NCI-H82 (cell line): ENCODE data around the gene GCH1.
"Not testable (repeated sequence)": the region's sequence is repeated elsewhere in the genome, so short reads cannot be mapped to it uniquely, and the experiment has no call there.

Experiments
- DNase-seq: peaks from one replicate; lab custom pipeline; 2025; lab: John Stamatoyannopoulos, UW

GCH1 gene

DNA sequence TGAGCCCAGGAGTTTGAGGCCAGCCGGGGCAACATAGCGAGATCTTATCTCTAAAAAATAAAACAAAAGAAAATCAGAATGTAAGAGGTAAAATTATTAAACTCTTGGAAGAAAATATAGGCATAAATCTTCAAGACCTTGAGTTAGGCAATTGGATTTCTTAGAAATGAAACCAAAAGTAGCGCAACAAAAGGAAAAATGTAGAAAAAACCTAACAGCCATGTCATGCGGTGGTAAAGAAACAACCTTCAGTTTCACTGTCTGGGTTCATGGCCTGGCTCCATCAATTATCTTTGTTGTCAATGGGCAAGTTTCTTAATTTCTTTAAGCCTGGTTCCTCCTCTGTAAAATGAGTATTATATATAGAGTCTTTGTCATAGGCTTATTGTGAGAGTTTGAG lies 5.6 kb upstream of the GCH1 start:
- no peak for DNase-seq

DNA sequence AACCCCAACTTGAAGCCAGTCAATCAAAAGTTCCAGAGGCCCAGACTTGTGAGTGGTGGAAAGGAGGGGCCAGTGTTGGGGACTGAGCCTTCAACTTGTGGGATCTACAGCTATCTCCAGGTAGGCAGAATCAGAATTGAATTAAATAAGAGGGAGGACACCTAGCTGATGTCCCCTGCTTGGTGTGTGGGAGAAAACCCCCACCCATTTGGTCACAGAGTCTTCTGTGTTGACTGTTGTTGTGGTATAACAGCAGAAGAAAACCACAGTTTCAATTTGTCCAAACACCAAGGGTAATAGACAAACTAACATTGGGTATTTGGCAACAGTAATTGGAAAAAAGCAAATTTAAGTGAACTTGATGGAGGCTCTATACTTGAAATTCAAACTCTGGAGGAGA lies 3.4 kb upstream of the GCH1 start:
- no peak for DNase-seq

DNA sequence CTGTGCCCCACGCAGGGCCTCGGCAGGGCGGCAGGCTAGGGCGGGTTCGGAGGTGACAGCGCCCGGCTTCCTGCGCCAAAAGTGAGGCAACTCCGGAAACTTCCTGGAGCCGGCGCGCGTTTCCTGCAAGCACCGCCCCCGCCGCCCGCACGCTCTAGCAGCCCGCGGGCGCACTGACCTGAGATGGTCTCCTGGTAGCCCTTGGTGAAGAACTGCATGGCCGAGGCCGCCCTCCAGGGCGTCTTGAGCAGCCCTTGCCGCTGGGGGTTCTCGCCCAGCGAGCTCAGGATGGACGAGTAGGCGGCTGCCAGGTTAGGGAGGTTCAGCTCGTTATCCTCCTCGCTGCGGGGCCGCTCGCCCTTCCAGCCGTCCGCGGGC lies 494 bp downstream of the GCH1 start:
- DNase-seq: peak; percentile 57

DNA sequence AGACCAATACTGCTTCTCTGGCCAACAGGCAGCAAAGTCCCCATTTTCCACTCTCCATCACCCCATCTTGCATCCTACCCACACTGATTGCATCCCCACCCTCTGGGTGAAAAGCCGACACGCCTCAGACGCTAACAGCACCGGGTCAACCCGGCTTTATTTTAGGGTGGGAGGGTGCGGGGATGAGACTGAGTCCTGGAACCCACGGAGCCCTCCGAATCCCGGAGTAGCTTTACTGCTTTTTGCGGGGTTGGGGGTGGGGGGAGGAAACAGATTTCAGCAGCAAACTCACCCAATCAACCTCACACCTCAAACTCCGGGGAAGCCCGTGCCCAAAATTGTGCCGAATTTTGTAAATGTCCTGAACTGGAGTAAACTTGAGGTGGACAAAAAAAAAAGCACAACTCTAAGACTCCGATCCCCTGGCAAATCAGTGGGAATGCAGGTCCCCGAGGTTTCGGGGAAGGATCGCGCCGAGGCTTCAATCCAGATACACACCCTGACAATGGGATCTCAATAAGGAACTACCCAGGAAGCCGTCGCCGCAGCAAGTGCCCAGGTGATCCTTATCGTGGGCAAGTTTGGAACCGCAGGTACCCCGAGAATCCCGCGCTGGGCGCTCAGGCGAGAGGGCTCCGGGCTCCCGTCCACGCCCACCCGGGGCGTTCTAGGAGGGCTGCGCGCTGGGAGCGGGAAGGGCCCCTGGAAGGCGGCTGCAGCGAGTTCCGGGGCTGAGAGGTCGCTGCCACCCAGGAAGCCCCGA lies 1.1 kb downstream of the GCH1 start:
- DNase-seq: peak; percentile 25

DNA sequence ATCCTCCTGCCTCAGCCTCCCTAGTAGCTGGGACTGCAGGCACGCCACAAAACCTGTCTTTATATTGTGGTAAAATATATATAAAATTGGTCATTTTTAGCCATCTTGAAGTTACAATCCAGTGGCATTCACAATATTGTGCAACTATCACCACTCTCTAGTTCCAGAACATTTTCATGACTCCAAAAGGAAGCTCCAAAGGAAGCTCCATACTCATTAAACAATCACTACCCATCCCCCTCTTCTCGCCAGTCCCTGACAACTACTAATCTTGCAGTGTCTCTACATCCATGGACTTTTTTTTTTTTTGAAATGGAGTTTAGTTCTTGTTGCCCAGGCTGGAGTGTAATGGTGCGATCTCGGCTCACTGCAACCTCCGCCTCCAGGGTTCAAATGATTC lies 3.1 kb downstream of the GCH1 start:
- no peak for DNase-seq

DNA sequence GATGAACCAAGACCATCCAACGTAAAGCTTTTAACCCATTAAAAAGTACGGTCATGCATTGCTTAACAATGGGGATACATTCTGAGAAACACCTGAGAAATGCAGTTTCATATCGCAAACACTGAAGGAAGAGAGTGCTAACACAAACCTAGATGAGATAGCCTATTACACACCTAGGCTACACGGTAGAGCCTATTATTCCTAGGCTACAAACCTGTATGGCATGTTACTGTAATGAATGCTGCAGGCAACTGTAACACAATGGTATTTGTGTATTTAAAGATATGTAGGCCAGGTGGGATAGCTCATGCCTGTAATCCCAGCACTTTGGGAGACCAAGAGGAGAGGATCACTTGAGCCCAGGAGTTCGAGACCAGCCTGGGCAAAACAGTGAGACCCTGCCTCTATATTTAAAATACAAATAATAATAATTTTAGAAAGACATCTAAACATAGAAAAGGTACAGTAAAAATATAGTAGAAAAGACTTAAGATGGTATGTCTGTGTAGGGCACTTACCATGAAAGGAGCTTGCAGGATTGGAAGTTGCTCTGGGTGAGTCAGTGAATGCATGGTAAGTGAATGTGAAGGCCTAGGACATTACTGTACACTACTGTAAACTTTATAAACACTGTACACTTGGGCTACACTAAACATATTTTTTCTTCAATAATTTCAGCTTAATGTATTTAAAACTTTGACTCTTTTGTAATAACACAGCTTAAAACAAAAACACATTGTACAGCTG lies 4.6 kb downstream of the GCH1 start:
- not testable (repeated sequence) for DNase-seq

DNA sequence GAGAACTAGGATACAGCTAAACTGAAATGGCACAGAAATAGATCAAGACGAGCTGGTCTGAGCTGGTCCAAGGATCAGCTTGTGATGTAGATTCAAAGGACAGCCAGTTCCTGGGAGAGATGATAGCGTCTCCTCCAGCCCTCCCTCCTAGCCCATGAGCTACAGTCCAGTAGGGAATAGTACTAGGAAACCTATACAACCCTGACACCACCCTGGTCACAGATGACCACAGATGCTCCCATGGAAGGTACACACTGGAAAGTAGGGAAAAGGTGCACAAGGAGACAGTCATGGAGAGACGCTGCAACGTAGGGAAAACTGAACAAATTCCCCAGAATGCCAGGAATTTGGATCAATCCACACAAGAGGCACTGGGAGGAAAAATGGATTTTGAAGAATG lies 6.9 kb downstream of the GCH1 start:
- DNase-seq: no peak

DNA sequence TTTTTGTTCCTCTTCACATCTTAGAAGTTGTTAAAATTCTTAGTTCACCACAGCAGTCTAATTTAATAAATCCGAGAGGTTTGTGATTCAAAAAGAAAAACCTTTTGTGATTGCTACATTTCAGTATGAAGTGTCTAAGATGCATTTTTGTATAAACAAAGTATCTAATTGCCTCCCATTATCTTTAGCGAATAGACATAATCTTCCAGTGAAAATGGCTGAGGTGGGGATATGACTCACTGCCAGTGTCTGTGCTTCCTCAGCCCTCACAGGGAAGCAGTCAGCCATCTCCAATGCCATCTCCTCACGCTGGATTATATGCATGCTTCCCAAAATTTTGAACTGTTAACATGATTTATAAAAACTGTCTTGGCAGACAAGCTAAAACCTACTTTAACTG lies 7.6 kb downstream of the GCH1 start:
- no peak for DNase-seq

DNA sequence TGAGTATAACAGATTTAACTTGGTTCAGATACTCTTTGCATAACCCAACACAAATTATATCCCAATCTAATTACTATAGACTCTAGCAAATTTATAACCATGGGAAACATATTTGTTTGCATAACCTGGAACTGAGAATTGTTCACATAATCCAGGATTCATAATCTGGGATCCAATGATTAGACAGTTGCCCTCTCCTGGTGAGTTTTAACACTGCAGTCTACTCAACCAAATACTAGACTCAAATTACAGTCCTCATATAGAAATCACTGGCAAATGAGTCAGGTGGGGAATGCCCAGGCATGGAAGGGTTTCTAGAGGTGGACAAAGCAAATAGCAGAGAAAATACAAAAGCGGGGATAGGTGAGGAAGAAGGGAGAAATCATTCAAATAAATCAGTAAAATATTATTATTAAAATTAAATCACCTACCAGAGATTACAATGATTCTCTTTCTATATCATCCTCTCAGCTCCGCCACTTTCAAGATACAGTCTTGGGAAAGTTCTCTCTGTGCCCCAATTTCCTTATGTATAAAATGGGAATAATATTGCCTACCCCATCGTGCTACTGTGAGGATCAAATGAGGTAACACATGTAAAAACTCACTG lies 9.4 kb downstream of the GCH1 start:
- DNase-seq: peak; percentile 67

DNA sequence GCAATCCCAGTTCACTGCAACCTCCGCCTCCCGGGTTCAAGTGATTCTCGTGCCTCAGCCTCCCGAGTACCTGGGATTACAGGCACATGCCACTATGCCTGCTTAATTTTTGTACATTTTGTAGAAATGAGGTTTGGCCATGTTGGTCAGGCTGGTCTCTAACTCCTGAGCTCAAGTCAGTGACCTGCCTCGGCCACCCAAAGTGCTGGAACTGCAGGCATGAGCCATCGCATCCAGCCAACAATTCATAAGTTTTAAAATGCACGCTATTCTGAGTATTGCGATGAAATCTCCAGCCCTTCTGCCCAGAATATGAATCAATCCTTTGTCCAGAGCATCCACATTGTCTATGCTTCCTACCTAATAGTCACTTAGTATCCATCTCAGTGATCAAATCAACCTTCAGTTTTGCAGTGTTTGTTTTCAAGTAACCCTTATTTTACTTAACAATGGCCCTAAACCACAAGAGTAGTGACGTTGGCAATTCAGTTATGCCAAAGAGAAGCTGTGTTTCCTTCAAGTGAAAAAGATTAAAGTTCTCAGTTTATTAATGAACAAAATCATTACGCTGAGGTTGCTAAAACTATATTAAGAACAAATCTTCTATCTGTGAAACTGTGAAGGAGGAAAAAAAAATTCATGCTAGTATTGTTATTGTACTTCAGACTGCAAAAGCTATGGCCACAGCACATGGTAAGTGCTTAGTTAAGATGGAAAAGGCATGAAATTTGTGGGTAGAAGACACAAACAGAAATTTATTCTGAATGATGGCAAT lies 11.0 kb downstream of the GCH1 start:
- DNase-seq: no peak

DNA sequence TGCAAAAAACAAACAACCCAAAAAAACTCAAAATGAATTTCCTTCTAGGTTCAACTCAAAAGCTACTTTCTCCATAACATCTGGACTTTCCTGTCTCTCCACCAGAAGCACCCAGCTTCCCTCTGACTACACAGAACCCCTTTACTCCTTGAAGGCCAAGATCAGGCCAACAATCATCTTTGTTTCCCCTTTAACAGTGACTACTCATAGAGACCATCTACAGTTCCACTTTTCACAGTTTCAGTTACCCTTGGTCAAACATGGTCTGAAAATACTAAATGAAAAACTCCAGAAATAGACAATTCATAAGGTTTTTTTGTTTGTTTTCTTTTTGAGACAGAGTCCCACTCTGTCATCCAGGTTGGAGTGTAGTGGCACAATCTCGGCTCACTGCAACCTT lies 11.8 kb downstream of the GCH1 start:
- DNase-seq: no peak

DNA sequence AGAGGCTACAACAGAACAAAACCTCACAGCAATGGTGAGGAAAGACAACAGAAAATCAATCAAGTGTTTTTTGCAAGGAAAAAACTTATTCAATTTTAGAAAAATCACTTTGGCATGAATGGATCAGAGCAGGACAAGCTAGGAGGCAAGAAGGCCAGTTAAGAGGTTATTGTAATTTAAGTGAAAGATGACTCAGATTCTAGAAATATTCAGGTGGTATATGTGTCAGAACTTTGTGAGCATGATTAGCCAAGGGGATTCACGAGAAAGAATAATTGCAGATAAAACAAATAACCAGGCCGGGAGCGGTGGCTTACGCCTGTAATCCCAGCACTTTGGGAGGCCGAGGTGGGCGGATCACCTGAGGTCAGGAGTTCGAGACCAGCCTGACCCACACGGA lies 12.7 kb downstream of the GCH1 start:
- DNase-seq: no peak

DNA sequence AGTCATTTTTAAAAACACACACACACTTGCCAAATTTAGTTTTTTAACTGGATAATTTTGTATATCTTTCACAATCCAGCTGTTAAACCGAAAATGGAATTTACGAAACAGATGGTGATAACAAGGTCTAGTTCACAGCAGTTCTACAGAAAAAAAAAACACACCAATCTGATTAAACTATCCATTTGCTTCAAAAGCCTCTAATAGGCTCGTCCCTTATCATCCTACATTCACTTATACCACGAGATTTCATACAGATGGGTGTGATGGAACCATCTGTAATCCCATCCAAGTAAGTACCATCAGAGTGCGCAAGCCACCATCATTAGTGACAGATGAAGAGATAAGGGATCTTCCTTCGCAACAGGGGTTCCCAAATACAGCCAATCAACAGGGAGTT lies 20.1 kb downstream of the GCH1 start:
- DNase-seq: peak; percentile 81

DNA sequence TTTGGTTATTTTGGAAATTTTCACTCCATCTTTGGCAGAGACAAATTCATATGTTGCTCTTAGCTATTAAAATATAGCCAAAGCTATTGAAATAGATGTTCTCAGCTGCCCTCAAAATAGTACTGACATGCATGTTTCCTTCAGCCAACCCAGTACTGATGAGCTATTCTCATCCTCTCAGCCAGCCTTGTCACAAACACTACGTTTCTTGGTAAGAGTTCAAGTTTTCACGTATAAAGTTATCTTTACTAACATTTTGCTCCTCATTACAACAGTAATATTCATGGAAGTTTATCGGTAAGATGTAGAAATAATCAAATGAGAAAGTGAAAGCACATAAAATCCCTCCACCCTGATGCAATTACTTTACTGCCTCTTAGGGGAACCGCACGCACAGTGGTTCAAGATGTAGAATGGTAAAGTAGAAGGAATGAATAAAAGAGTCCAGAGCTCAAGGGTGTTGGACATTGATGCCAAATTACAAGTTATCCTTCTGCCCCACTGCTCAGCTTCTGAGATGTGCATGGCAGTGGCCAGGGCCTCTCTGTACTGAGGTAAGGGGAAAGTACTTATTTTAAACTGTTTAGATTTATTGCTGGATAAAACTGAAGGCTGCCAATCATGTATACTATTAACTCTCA lies 20.7 kb downstream of the GCH1 start:
- DNase-seq: no peak

DNA sequence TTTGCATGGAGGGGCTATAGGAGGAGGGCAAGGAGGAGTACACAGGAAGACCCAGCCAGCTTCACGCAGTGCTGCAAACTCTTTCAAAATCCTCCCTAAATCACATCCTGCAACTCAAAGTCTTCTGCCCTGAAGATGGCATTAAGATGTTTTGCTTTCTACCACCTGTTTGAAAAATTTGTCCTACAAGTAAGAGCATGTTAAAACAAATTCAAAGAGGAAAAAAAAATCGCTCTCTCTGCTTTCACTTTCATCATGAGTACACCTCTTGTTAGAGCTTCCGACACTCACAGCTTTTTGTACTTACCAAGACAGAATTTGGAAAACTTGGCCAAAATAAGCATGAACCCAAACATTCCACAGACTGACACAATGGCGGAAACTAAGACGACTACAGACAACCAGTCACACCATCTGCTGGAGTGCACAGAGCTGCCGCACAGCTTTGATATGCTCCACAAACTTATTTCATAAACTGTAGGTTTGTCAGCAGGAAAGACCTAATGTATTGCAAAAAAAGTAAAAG lies 21.3 kb downstream of the GCH1 start:
- DNase-seq: peak; percentile 1

DNA sequence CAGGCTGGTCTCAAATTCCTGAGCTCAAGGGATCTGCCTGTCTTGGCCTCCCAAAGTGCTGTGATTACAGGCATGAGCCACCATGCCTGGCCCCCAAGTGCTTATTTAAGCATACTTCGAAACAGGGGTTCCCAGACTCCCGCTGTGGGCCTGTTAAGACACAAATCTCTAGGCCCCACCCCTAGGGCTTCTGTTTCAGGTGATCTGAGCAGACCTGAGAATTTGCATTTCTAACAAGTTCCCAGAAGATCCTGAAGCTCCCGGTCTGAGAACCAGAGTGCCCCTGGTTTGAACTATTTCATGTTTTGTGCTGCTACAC lies 25.0 kb downstream of the GCH1 start:
- no peak for DNase-seq

DNA sequence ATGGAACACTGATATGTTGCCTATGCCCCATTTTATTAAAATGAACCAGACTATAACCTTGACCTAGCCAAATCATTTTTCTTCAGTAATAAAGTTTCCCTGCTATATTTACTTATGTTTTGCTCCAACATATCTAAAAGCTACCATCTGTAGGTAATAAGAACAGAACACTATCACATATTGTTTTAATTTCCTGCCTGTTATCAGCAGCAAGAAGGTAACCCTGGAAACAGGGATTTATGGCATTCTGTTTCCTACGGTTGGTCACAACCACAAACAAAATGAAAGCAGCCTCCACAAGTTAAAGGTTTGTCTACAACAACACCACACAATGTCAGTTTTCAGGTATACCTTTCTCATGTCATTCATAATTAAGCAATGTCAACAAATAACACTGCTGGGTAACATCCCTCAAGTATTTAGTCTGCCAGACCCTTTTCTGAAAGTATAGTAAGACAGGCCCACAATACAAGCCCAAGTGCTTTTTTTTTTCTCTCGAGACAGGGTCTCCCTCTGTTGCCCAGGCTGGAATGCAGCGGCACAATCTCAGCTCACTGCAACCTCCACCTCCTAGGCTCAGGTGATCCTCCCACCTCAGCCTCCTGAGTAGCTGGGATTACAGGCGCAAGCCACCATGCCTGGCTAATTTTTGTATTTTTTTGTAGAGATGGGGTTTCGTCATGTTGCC lies 25.5 kb downstream of the GCH1 start:
- DNase-seq: no peak

DNA sequence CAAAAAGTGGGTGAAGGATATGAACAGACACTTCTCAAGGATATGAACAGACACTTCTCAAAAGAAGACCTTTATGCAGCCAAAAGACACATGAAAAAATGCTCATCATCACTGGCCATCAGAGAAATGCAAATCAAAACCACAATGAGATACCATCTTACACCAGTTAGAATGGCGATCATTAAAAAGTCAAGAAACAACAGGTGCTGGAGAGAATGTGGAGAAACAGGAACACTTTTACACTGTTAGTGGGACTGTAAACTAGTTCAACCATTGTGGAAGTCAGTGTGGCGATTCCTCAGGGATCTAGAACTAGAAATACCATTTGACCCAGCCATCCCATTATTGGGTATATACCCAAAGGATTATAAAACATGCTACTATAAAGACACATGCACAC lies 27.0 kb downstream of the GCH1 start:
- DNase-seq: not testable (repeated sequence)

DNA sequence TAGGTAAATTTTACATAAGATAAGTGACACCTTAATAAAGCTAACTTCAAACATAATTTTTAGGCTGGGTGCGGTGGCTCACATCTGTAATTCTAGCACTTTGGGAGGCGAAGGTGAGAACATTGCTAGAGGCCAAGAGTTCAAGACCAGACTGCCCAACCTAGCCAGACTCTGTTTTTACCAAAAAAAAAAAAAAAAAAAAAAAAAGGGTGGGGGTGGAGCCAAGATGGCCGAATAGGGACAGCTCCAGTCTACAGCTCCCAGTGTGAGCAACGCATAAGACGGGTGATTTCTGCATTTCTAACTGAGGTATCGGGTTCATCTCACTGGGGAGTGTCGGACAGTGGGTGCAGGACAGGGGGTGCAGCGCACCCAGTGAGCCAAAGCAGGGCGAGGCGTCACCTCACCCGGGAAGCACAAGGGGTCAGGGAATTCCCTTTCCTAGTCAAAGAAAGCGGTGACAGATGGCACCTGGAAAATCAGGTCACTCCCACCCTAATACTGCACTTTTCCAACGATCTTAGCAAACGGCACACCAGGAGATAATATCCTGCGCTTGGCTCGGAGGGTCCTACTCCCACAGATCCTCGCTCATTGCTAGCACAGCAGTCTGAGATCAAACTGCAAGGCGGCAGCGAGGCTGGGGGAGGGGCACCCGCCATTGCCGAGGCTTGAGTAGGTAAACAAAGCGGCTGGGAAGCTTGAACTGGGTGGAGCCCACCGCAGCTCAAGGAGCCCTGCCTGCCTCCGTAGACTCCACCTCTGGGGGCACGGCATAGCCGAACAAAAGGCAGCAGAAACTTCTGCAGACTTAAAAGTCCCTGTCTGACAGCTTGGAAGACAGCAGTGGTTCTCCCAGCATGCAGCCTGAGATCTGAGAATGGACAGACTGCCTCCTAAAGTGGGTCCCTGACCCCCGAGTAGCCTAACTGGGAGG lies 32.2 kb downstream of the GCH1 start:
- DNase-seq: peak; percentile 8

DNA sequence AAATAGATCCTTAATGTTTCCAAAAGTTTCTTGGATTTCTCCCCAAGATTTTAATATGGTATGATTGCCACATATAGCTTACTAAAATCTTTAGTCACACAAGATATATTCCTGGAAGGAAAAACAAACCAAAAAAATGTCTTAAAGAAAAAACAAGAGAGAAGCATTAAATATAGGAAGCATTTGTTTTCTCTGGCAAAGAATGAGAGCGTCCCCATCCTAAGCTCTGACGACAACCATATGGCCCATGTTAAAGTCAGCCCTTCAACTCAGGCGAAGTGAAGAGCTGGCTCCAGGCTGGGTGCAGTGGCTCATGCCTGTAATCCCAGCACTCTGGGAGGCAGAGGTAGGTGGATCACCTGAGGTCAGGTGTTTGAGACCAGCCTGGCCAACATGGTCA lies 35.6 kb downstream of the GCH1 start:
- DNase-seq: peak; percentile 22
